Endothelial cell of umbilical vein (primary cell): ENCODE measurements around the gene TBC1D9B. TPM values are rescaled to one million over a fixed set of nuclear protein-coding genes. Genes with fewer than 3 reads are reported as not detected.

Source experiments
- BruUV-seq: library from RNA; stranded (reverse); fragments of 400-500 nt; replicated peaks from 2 replicates; lab custom pipeline; 2021; lab: Mats Ljungman, UMichigan
- CTCF ChIA-PET: fragments of 300-600, 350-600 bp; sonication (Branson Sonifier 250); formaldehyde crosslinking; loops from one replicate; lab custom pipeline; 2021; ENCODE audit warnings: antibody characterized with exemption, inconsistent platforms; lab: Charles Lee
- POLR2A ChIA-PET: fragments of 300-600, 350-600 bp; sonication (Branson Sonifier 250); formaldehyde crosslinking; loops from one replicate; lab custom pipeline; 2021; ENCODE audit warnings: antibody characterized with exemption, inconsistent platforms; lab: Charles Lee
- DNase-seq: peaks from one replicate; pipeline ENCODE4 v3.0.0-alpha.2; 2011; ENCODE audit warnings: low read depth, low spot score
- FAIRE-seq: peaks from 2 replicates; lab custom pipeline; 2011; peaks lifted over from hg19 to GRCh38; lab: Jason Lieb, UNC
- H2AFZ ChIP-seq: 2 replicates; pipeline ENCODE4 v1.6.0; 2012; ENCODE audit warnings: low read depth, low read length, control low read depth, inconsistent platforms
- H3K27ac ChIP-seq: 2 replicates; pipeline ENCODE4 v1.5.1; 2011; ENCODE audit warnings: low read depth, mild to moderate bottlenecking, control low read depth, low read length, moderate library complexity; ENCODE audit not compliant: insufficient read depth
- H3K27me3 ChIP-seq, 2 experiments: 2 replicates each; pipeline versions ENCODE4 v1.6.0 to v1.6.1; 2011; ENCODE audit warnings: low read length in 2 of 2, mixed read lengths in 1 of 2; ENCODE audit not compliant: control insufficient read depth in 2 of 2, insufficient read depth in 2 of 2
- H3K36me3 ChIP-seq, 2 experiments: 2 replicates in 1 of 2; 3 replicates in 1 of 2; pipeline ENCODE4 v1.5.1; 2011; ENCODE audit warnings: low read length in 2 of 2, mild to moderate bottlenecking in 1 of 2, moderate library complexity in 1 of 2; ENCODE audit not compliant: control insufficient read depth in 2 of 2, insufficient read depth in 2 of 2; ENCODE audit errors: extremely low read depth in 1 of 2
- H3K4me1 ChIP-seq: 3 replicates; pipeline ENCODE4 v1.5.1; 2011; ENCODE audit warnings: mild to moderate bottlenecking, low read length; ENCODE audit not compliant: control insufficient read depth, insufficient read depth; ENCODE audit errors: extremely low read depth
- H3K4me2 ChIP-seq: 2 replicates; pipeline ENCODE4 v1.6.1; 2011; ENCODE audit warnings: low read length, control low read depth, mixed read lengths; ENCODE audit not compliant: insufficient read depth
- H3K4me3 ChIP-seq, 3 experiments: fragments of 200-600 bp in 1 of 3; sonication (generic), shearing (Covaris generic) in 1 of 3; replicated peaks in 1 of 3; 2 replicates each; pipeline ENCODE4 v1.5.1; 2011 to 2016; ENCODE audit warnings: control low read depth in 3 of 3, low read length in 3 of 3, mild to moderate bottlenecking in 2 of 3, inconsistent platforms in 1 of 3, low read depth in 1 of 3, moderate library complexity in 1 of 3; ENCODE audit not compliant: insufficient read depth in 1 of 3
- H3K79me2 ChIP-seq: 2 replicates; pipeline ENCODE4 v1.6.0; 2012; ENCODE audit warnings: low read length, inconsistent platforms; ENCODE audit not compliant: control insufficient read depth, insufficient read depth
- H3K9ac ChIP-seq: replicated peaks from 2 replicates; pipeline ENCODE3; 2011; ENCODE audit warnings: low read length, control low read depth; ENCODE audit not compliant: insufficient read depth; ENCODE audit errors: extremely low read depth
- H3K9me1 ChIP-seq: replicated peaks from 3 replicates; pipeline ENCODE4 v1.6.0; 2011; ENCODE audit warnings: mild to moderate bottlenecking, low read length; ENCODE audit not compliant: control insufficient read depth, insufficient read depth; ENCODE audit errors: extremely low read depth
- H3K9me3 ChIP-seq: replicated peaks from 2 replicates; pipeline ENCODE4 v1.5.1; 2012; ENCODE audit warnings: low read length, inconsistent platforms; ENCODE audit not compliant: control insufficient read depth, insufficient read depth
- H4K20me1 ChIP-seq: replicated peaks from 2 replicates; pipeline ENCODE3; 2011; ENCODE audit warnings: mild to moderate bottlenecking, low read length; ENCODE audit not compliant: control insufficient read depth, insufficient read depth; ENCODE audit errors: extremely low read depth
- EZH2 ChIP-seq: IDR thresholded peaks from 2 replicates; pipeline ENCODE4 v1.6.1; 2012; ENCODE audit warnings: borderline replicate concordance, low read depth, mild to moderate bottlenecking, moderate library complexity, low read length, inconsistent platforms; ENCODE audit not compliant: severe bottlenecking
- FOS ChIP-seq: IDR thresholded peaks from 2 replicates; pipeline ENCODE4 v1.6.1; 2011; ENCODE audit warnings: mild to moderate bottlenecking, low read length, moderate library complexity, borderline replicate concordance; ENCODE audit not compliant: insufficient read depth
- GATA2 ChIP-seq: IDR thresholded peaks from 2 replicates; pipeline ENCODE4 v1.7.0; 2011; ENCODE audit warnings: low read depth, mild to moderate bottlenecking, moderate library complexity, mixed read lengths, low read length; ENCODE audit not compliant: insufficient read length, insufficient read depth
- JUN ChIP-seq: IDR thresholded peaks from 2 replicates; pipeline ENCODE4 v1.6.1; 2011; ENCODE audit warnings: borderline replicate concordance, low read depth; ENCODE audit not compliant: insufficient read length, insufficient read depth
- MYC ChIP-seq: IDR thresholded peaks from one replicate; pipeline ENCODE4 v1.6.1; 2011; ENCODE audit warnings: mild to moderate bottlenecking, low read depth, low read length
- POLR2A ChIP-seq: IDR thresholded peaks from 2 replicates; pipeline ENCODE4 v1.6.1; 2012; ENCODE audit warnings: low read depth, mild to moderate bottlenecking, control low read depth, low read length
- POLR2AphosphoS5 ChIP-seq: IDR thresholded peaks from 2 replicates; pipeline ENCODE4 v1.6.1; 2012; ENCODE audit warnings: low read depth, mild to moderate bottlenecking, control low read depth, low read length, moderate library complexity; ENCODE audit not compliant: insufficient read depth
- dilution Hi-C: fragments of 300-500 bp; cut with MboI; formaldehyde crosslinking; loops from one replicate; pipeline ENCODE4 v1.15.0; 2019; ENCODE audit warnings: low sequenced_read_pairs; ENCODE audit not compliant: extremely low pct_ligation_motif_present
- intact Hi-C: fragments of 100-400 bp; cut with micrococcal nuclease; formaldehyde crosslinking; loops from one replicate; pipeline ENCODE4 v1.10.0; 2022
- polyA plus RNA-seq, 4 experiments: library from polyadenylated mRNA; depleted of rRNA in 3 of 4; stranded (reverse) in 3 of 4; unstranded in 1 of 4; fragments of >200 nt; gene quantifications; 2 replicates each; pipeline versions ENCODE4 v1.2.1 to v1.2.3, GENCODE V29; 2011 to 2012; ENCODE audit warnings: missing spikeins in 1 of 4
- total RNA-seq: library from RNA; stranded (reverse); gene quantifications from 2 replicates; pipeline ENCODE4 v1.2.3, GENCODE V29; 2021
- TF ChIP-seq, protein P1 (sequence below), 2 donors: IDR thresholded peaks; 1 replicate in 1 of 2; 2 replicates in 1 of 2; pipeline ENCODE4 v1.5.1; 2011; ENCODE audit warnings: low read length in 2 of 2, mild to moderate bottlenecking in 2 of 2, moderate library complexity in 2 of 2, control low read depth in 1 of 2, inconsistent platforms in 1 of 2, low read depth in 1 of 2; ENCODE audit not compliant: insufficient read depth in 1 of 2; ENCODE audit errors: extremely low read depth in 1 of 2
- TF ChIP-seq, protein P2 (sequence below): IDR thresholded peaks from 2 replicates; pipeline ENCODE4 v1.6.1; 2011; ENCODE audit not compliant: insufficient read depth, insufficient read length

The TBC1D9B gene
- total and polyA plus RNA-seq, 2 donors (not counting 3 experiments of a cell fraction or from before 2014, with no cell fraction given): 82.8 to 150 TPM

DNA sequence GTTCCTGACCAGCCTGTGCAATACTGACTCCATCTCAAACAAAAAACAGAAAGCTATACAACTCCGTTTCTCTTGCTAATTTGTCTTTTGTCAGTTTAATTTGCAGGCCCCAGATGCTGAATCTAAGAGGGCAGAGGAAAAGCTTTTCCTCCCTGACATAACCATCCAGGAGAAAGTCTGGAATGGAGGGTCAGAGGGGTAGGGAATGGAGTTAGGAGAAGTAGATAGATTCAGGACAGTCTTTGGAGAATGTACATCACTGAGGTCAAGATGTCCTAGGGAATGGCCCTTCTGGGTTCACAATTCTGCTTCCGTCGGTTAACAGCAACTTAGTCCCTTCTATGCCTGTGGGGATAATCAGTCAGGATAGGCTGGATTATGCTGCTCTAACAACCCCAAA is 93.6 kb downstream of the TBC1D9B start:
- DNase-seq (no peak), FAIRE-seq (no peak)
- H4K20me1 ChIP-seq: no peaks in the 10 kb centered on the region
- peaks cover 0 to 4% of the 10 kb centered on the region in 2 experiments for H3K36me3 ChIP-seq
- H2AFZ ChIP-seq: no peak overlapping the region
- H3K27ac ChIP-seq: no peak overlapping the region
- ChIA-PET POLR2A (interaction anchor here (0.6 kb wide), 1 partner anchor 848 kb away, joined by 3 read pairs; no protein-coding TSS in a partner anchor), CTCF (interaction anchor here (0.8 to 1.6 kb wide), 3 partner anchors 12 to 82 kb away, joined by 3 to 5 read pairs (median 3); partner anchors contain the start of gene MAML1)
- H3K79me2 ChIP-seq: no peaks in the 10 kb centered on the region
- no peaks in the 10 kb centered on the region for H3K27me3 ChIP-seq
- peaks cover 9% of the 10 kb centered on the region for H3K4me1 ChIP-seq
- no peak overlapping the region for H3K4me2 ChIP-seq
- dilution Hi-C loops: no loop called here
- intact Hi-C loops: no loop called here
- no TSS peak for BruUV-seq
- TF ChIP-seq GATA2: no peak
- TF ChIP-seq JUN: no peak
- no peak for TF ChIP-seq MYC
- no peak for TF ChIP-seq FOS
- TF ChIP-seq, protein P1, sequence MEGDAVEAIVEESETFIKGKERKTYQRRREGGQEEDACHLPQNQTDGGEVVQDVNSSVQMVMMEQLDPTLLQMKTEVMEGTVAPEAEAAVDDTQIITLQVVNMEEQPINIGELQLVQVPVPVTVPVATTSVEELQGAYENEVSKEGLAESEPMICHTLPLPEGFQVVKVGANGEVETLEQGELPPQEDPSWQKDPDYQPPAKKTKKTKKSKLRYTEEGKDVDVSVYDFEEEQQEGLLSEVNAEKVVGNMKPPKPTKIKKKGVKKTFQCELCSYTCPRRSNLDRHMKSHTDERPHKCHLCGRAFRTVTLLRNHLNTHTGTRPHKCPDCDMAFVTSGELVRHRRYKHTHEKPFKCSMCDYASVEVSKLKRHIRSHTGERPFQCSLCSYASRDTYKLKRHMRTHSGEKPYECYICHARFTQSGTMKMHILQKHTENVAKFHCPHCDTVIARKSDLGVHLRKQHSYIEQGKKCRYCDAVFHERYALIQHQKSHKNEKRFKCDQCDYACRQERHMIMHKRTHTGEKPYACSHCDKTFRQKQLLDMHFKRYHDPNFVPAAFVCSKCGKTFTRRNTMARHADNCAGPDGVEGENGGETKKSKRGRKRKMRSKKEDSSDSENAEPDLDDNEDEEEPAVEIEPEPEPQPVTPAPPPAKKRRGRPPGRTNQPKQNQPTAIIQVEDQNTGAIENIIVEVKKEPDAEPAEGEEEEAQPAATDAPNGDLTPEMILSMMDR (IDR thresholded peaks at IDR 0.05; ENCODE audit: extremely low read depth in 1 of 2, insufficient read depth in 1 of 2, low read depth in 1 of 2, low read length in 2 of 2): no peak
- TF ChIP-seq POLR2A: no peak
- TF ChIP-seq POLR2AphosphoS5: no peak
- no peak for TF ChIP-seq EZH2
- TF ChIP-seq, protein P2, sequence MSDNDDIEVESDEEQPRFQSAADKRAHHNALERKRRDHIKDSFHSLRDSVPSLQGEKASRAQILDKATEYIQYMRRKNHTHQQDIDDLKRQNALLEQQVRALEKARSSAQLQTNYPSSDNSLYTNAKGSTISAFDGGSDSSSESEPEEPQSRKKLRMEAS: no peak
- no peaks in the 10 kb centered on the region for H3K9me1 ChIP-seq
- H3K9ac ChIP-seq: no peak overlapping the region
- no peaks in the 10 kb centered on the region for H3K9me3 ChIP-seq
- no peak overlapping the region for H3K4me3 ChIP-seq
